ENCODE data around the gene SLC25A2. TPM values are rescaled to one million over a fixed set of nuclear protein-coding genes. Genes with fewer than 3 reads are reported as not detected.

The SLC25A2 gene
- total RNA-seq, 1 donor from 2014 or later: 0.62 TPM

DNA sequence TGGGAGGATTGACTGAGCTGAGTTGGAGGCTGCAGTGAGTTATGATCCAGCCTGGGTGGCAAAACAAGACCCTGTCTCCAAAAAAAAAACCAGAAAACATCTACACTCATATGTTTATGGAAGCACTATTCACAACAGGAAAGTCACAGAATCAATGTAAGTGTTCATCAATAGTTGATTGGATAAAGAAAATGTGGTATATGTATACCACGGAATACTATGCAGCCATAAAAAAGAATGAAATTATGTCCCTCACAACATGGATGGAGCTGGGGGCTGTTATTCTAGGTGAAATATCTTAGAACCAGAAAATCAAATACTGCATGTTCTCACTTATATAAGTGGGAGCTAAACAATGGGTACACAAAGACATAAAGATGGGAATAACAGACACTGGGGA is 2.8 kb upstream of the SLC25A2 start:
- Mint-ChIP-seq H3K4me1 (ENCODE audit: unreplicated experiment) (no peaks in the 10 kb centered on the region), H3K9me3 (ENCODE audit: unreplicated experiment) (peaks cover 12% of the 10 kb centered on the region), H3K27ac (ENCODE audit: unreplicated experiment) (no peak overlapping the region), H3K27me3 (ENCODE audit: unreplicated experiment) (peaks cover 2% of the 10 kb centered on the region), H3K36me3 (ENCODE audit: low read depth, unreplicated experiment) (peaks cover 44% of the 10 kb centered on the region), H3K4me3 (ENCODE audit: unreplicated experiment) (no peak overlapping the region)
- TF ChIP-seq CTCF (IDR thresholded peaks at IDR 0.05; ENCODE audit: unreplicated experiment): no peak
- DNase-seq (ENCODE audit: low spot score): no peak

- Mint-ChIP-seq H3K9me3 (ENCODE audit: unreplicated experiment) (peaks cover 10% of the 10 kb centered on the region), H3K4me3 (ENCODE audit: unreplicated experiment) (no peak overlapping the region), H3K27ac (ENCODE audit: unreplicated experiment) (no peak overlapping the region), H3K36me3 (ENCODE audit: low read depth, unreplicated experiment) (peaks cover 22% of the 10 kb centered on the region), H3K27me3 (ENCODE audit: unreplicated experiment) (no peaks in the 10 kb centered on the region), H3K4me1 (ENCODE audit: unreplicated experiment) (peaks cover 7% of the 10 kb centered on the region)
- no peak for TF ChIP-seq CTCF (IDR thresholded peaks at IDR 0.05; ENCODE audit: unreplicated experiment)
- DNase-seq (ENCODE audit: low spot score): no peak
Measured at GRCh38 chr5:141298376-141298775, 5.5 kb downstream of the SLC25A2 start.

GRCh38 chr5:141272906-141273305 is 30.9 kb downstream of the SLC25A2 start:
- H3K4me1 Mint-ChIP-seq (ENCODE audit: unreplicated experiment): no peaks in the 10 kb centered on the region
- peaks cover 3% of the 10 kb centered on the region for H3K27me3 Mint-ChIP-seq (ENCODE audit: unreplicated experiment)
- peaks cover 26% of the 10 kb centered on the region for H3K9me3 Mint-ChIP-seq (ENCODE audit: unreplicated experiment)
- no peak for TF ChIP-seq CTCF (IDR thresholded peaks at IDR 0.05; ENCODE audit: unreplicated experiment)
- peaks cover 37% of the 10 kb centered on the region for H3K36me3 Mint-ChIP-seq (ENCODE audit: low read depth, unreplicated experiment)
- no peak for DNase-seq (ENCODE audit: low spot score)
- no peak overlapping the region for H3K27ac Mint-ChIP-seq (ENCODE audit: unreplicated experiment)
- H3K4me3 Mint-ChIP-seq (ENCODE audit: unreplicated experiment): no peak overlapping the region

- Mint-ChIP-seq H3K36me3 (ENCODE audit: low read depth, unreplicated experiment) (peaks cover 49% of the 10 kb centered on the region), H3K9me3 (ENCODE audit: unreplicated experiment) (peaks cover 40% of the 10 kb centered on the region), H3K27ac (ENCODE audit: unreplicated experiment) (no peak overlapping the region), H3K27me3 (ENCODE audit: unreplicated experiment) (peaks cover 3% of the 10 kb centered on the region), H3K4me1 (ENCODE audit: unreplicated experiment) (no peaks in the 10 kb centered on the region), H3K4me3 (ENCODE audit: unreplicated experiment) (no peak overlapping the region)
- DNase-seq (ENCODE audit: low spot score): no peak
- TF ChIP-seq CTCF (IDR thresholded peaks at IDR 0.05; ENCODE audit: unreplicated experiment): no peak
Measured at GRCh38 chr5:141269195-141269594, 34.7 kb downstream of the SLC25A2 start.

DNA sequence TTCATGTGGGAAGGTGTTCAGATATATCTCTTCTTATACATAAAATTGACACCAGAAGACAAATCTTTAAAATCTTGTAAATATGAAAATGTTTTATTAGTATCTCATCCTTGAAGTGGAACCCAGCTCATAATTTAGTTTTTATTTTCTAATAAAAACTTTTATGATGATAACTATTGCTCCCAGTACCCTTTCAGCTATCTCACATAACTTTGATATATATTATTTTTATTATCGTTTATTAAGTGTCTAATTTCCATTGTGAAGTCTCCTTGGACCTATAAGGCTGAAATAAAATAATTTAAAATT is 42.7 kb downstream of the SLC25A2 start:
- peaks cover 64% of the 10 kb centered on the region for H3K36me3 Mint-ChIP-seq (ENCODE audit: low read depth, unreplicated experiment)
- H3K9me3 Mint-ChIP-seq (ENCODE audit: unreplicated experiment): peaks cover 56% of the 10 kb centered on the region
- H3K27ac Mint-ChIP-seq (ENCODE audit: unreplicated experiment): no peak overlapping the region

More for the DNA sequence above, 42.7 kb downstream of the SLC25A2 start:
- H3K4me1 Mint-ChIP-seq (ENCODE audit: unreplicated experiment): no peaks in the 10 kb centered on the region
- peaks cover 2% of the 10 kb centered on the region for H3K27me3 Mint-ChIP-seq (ENCODE audit: unreplicated experiment)
- H3K4me3 Mint-ChIP-seq (ENCODE audit: unreplicated experiment): peak overlapping the region; percentile 45
- no peak for TF ChIP-seq CTCF (IDR thresholded peaks at IDR 0.05; ENCODE audit: unreplicated experiment)
- DNase-seq (ENCODE audit: low spot score): no peak

Measured in endothelial cell (in vitro differentiated cells).